Upper lobe of right lung (tissue), 1 donor: ENCODE data around the gene KDM4C. TPM values are rescaled to one million over a fixed set of nuclear protein-coding genes. Genes with fewer than 3 reads are reported as not detected.

ENCODE experiments used
- ATAC-seq: fragments of 200-7000 bp; cut with Tn5 transposase; one replicate; pipeline ENCODE4 v1.9.1; 2020; ENCODE audit warnings: mild to moderate bottlenecking, moderate library complexity
- DNase-seq: peaks from one replicate; pipeline ENCODE4 v3.0.0-alpha.2; 2020
- H3K27ac ChIP-seq: fragments of 200-600 bp; one replicate; pipeline ENCODE4 v1.8.0; 2022
- H3K27me3 ChIP-seq: fragments of 200-600 bp; one replicate; pipeline ENCODE4 v1.8.0; 2022; ENCODE audit warnings: mild to moderate bottlenecking
- H3K36me3 ChIP-seq: fragments of 200-600 bp; one replicate; pipeline ENCODE4 v1.8.0; 2022
- H3K4me1 ChIP-seq: fragments of 200-600 bp; one replicate; pipeline ENCODE4 v1.8.0; 2022
- H3K4me3 ChIP-seq: fragments of 200-600 bp; one replicate; pipeline ENCODE4 v1.8.0; 2022; ENCODE audit warnings: mild to moderate bottlenecking
- H3K9me3 ChIP-seq: fragments of 200-600 bp; one replicate; pipeline ENCODE4 v1.8.0; 2022
- CTCF ChIP-seq: fragments of 200-600 bp; IDR thresholded peaks from one replicate; pipeline ENCODE4 v1.8.0; 2022; ENCODE audit warnings: antibody characterized with exemption
- intact Hi-C: fragments of 100-400 bp; cut with DNase I; formaldehyde crosslinking; loops from one replicate; pipeline ENCODE4 v1.11.0; 2022
- total RNA-seq: library from RNA; stranded (reverse); fragmentation: NEBNext Ultra II Directional; extraction: Animal tissue kit (Norgen Biotek cat#: 25700); gene quantifications from one replicate; pipeline ENCODE4 v1.2.1, GENCODE V29; 2021
- donor health status: DM: no; HTN: yes; CAD: no; lungs with severe emphysema.

Gene KDM4C
- total RNA-seq, 1 donor from 2014 or later: 37.2 TPM

GRCh38 chr9:6904371-6904770, 146.6 kb downstream of the KDM4C start:
- H3K4me1 ChIP-seq: no peaks in the 10 kb centered on the region
- peaks cover 6% of the 10 kb centered on the region for H3K36me3 ChIP-seq
- no peak for TF ChIP-seq CTCF
- intact Hi-C loops: no loop called here
- ATAC-seq (no peak), DNase-seq (no peak)
- no peaks in the 10 kb centered on the region for H3K27me3 ChIP-seq
- no peak overlapping the region for H3K27ac ChIP-seq
- H3K9me3 ChIP-seq: no peaks in the 10 kb centered on the region
- no peak overlapping the region for H3K4me3 ChIP-seq

GRCh38 chr9:6905850-6906375, 148.1 kb downstream of the KDM4C start:
- Histone ChIP-seq H3K9me3 (no peaks in the 10 kb centered on the region), H3K36me3 (peaks cover 6% of the 10 kb centered on the region), H3K4me1 (no peaks in the 10 kb centered on the region), H3K27me3 (no peaks in the 10 kb centered on the region), H3K27ac (no peak overlapping the region), H3K4me3 (no peak overlapping the region)
- no peak for DNase-seq
- intact Hi-C loops: no loop called here
- no peak for ATAC-seq
- TF ChIP-seq CTCF: no peak

- Histone ChIP-seq H3K4me1 (no peaks in the 10 kb centered on the region), H3K36me3 (no peaks in the 10 kb centered on the region), H3K9me3 (no peaks in the 10 kb centered on the region), H3K27me3 (no peaks in the 10 kb centered on the region), H3K27ac (no peak overlapping the region), H3K4me3 (no peak overlapping the region)
- ATAC-seq (no peak), DNase-seq (no peak)
- intact Hi-C loops: no loop called here
- TF ChIP-seq CTCF: peak; percentile 56
Observed at GRCh38 chr9:6907772-6908381, 150.1 kb downstream of the KDM4C start.

GRCh38 chr9:6909181-6909580, 151.4 kb downstream of the KDM4C start:
- Histone ChIP-seq H3K9me3 (no peaks in the 10 kb centered on the region), H3K27me3 (no peaks in the 10 kb centered on the region), H3K27ac (no peak overlapping the region), H3K36me3 (no peaks in the 10 kb centered on the region), H3K4me1 (no peaks in the 10 kb centered on the region), H3K4me3 (no peak overlapping the region)
- ATAC-seq (peak; percentile 41), DNase-seq (no peak)
- TF ChIP-seq CTCF: no peak
- intact Hi-C loops: no loop called here

- Histone ChIP-seq H3K27me3 (no peaks in the 10 kb centered on the region), H3K27ac (no peak overlapping the region), H3K4me1 (no peaks in the 10 kb centered on the region), H3K4me3 (no peak overlapping the region), H3K36me3 (no peaks in the 10 kb centered on the region), H3K9me3 (no peaks in the 10 kb centered on the region)
- ATAC-seq (no peak), DNase-seq (no peak)
- intact Hi-C loops: no loop called here
- peak; percentile 42 for TF ChIP-seq CTCF
Observed at GRCh38 chr9:6910032-6910431, 152.3 kb downstream of the KDM4C start.

- TF ChIP-seq CTCF: no peak
- no peak for ATAC-seq
- DNase-seq: no peak
- Histone ChIP-seq H3K4me1 (no peaks in the 10 kb centered on the region), H3K4me3 (no peak overlapping the region), H3K27ac (no peak overlapping the region), H3K9me3 (no peaks in the 10 kb centered on the region), H3K27me3 (no peaks in the 10 kb centered on the region), H3K36me3 (no peaks in the 10 kb centered on the region)
- intact Hi-C loops: no loop called here
Observed at GRCh38 chr9:6910497-6910896, 152.7 kb downstream of the KDM4C start.
